H1 (cell line): ENCODE results near the gene GCSH. TPM values are rescaled to one million over a fixed set of nuclear protein-coding genes. Genes with fewer than 3 reads are reported as not detected.

Experiments used
- ASH2L ChIP-seq: fragments of 200-600, 300-600 bp; sonication (generic); IDR thresholded peaks from one replicate; pipeline ENCODE4 v1.7.1; 2017; ENCODE audit warnings: low read length
- CEBPB ChIP-seq: IDR thresholded peaks from 2 replicates; pipeline ENCODE4 v1.6.1; 2012; ENCODE audit warnings: low read depth, low read length
- CHD2 ChIP-seq: IDR thresholded peaks from 2 replicates; pipeline ENCODE4 v1.6.1; 2012; ENCODE audit warnings: low read length, improper control_type of control experiment
- EGR1 ChIP-seq: IDR thresholded peaks from 2 replicates; pipeline ENCODE4 v1.6.1; 2011; ENCODE audit warnings: low read depth, low read length, borderline replicate concordance
- GABPA ChIP-seq: IDR thresholded peaks from 2 replicates; pipeline ENCODE4 v1.6.1; 2011; ENCODE audit warnings: mild to moderate bottlenecking, low read length, moderate library complexity, borderline replicate concordance; ENCODE audit not compliant: insufficient read depth
- HDAC2 ChIP-seq, 2 experiments: fragments of 300-600 bp in 1 of 2; sonication (generic) in 1 of 2; IDR thresholded peaks; 2 replicates each; pipeline ENCODE4 v1.6.1; 2011 to 2012; ENCODE audit warnings: low read depth in 2 of 2, low read length in 2 of 2, mild to moderate bottlenecking in 2 of 2, moderate library complexity in 2 of 2, borderline replicate concordance in 1 of 2, inconsistent platforms in 1 of 2
- KDM1A ChIP-seq: fragments of 200-600, 300-600 bp; sonication (generic); IDR thresholded peaks from 2 replicates; pipeline ENCODE4 v1.7.1; 2016; ENCODE audit warnings: mild to moderate bottlenecking, low read length, borderline replicate concordance
- MAX ChIP-seq: IDR thresholded peaks from 2 replicates; pipeline ENCODE4 v1.6.1; 2012; ENCODE audit warnings: inconsistent platforms
- NANOG ChIP-seq: IDR thresholded peaks from 2 replicates; pipeline ENCODE4 v1.6.1; 2011; ENCODE audit warnings: low read length, low read depth, mild to moderate bottlenecking, inconsistent platforms; ENCODE audit not compliant: insufficient read depth, poor library complexity, severe bottlenecking
- PHF8 ChIP-seq: fragments of 200-600 bp; sonication (generic); conservative IDR thresholded peaks from 2 replicates; pipeline ENCODE4 v1.7.1; 2012; ENCODE audit warnings: low read depth, mild to moderate bottlenecking, inconsistent platforms, low read length, moderate library complexity
- POLR2A ChIP-seq, 2 experiments: IDR thresholded peaks; 1 replicate in 1 of 2; 2 replicates in 1 of 2; pipeline ENCODE4 v1.6.1; 2011; ENCODE audit warnings: low read depth in 2 of 2, low read length in 2 of 2, mild to moderate bottlenecking in 2 of 2; ENCODE audit errors: control extremely low read depth in 1 of 2
- RBBP5 ChIP-seq: IDR thresholded peaks from 2 replicates; pipeline ENCODE4 v1.7.1; 2012; ENCODE audit warnings: low read depth, mild to moderate bottlenecking, inconsistent platforms, low read length, moderate library complexity, borderline replicate concordance
- RXRA ChIP-seq: IDR thresholded peaks from 2 replicates; pipeline ENCODE4 v1.6.1; 2011; ENCODE audit warnings: low read depth, mild to moderate bottlenecking, low read length, moderate library complexity; ENCODE audit not compliant: insufficient read depth
- SAP30 ChIP-seq: fragments of 300-600 bp; sonication (generic); IDR thresholded peaks from 2 replicates; pipeline ENCODE4 v1.7.1; 2012; ENCODE audit warnings: low read length, moderate library complexity, mild to moderate bottlenecking, inconsistent platforms; ENCODE audit not compliant: insufficient read depth, insufficient replicate concordance
- SP4 ChIP-seq: IDR thresholded peaks from 2 replicates; pipeline ENCODE4 v1.6.1; 2012; ENCODE audit warnings: low read length, inconsistent platforms
- SRF ChIP-seq: IDR thresholded peaks from 2 replicates; pipeline ENCODE4 v1.6.1; 2011; ENCODE audit warnings: mild to moderate bottlenecking, low read depth, low read length, moderate library complexity
- TAF1 ChIP-seq: IDR thresholded peaks from 2 replicates; pipeline ENCODE4 v1.6.1; 2011; ENCODE audit warnings: mild to moderate bottlenecking, low read depth, low read length
- TCF12 ChIP-seq: IDR thresholded peaks from 2 replicates; pipeline ENCODE4 v1.6.1; 2011; ENCODE audit warnings: low read depth, mild to moderate bottlenecking, low read length
- TEAD4 ChIP-seq: IDR thresholded peaks from 2 replicates; pipeline ENCODE4 v1.6.1; 2012; ENCODE audit warnings: low read depth, low read length, inconsistent platforms, mixed read lengths
- YY1 ChIP-seq: IDR thresholded peaks from 2 replicates; pipeline ENCODE4 v1.6.1; 2011; ENCODE audit warnings: low read depth, mild to moderate bottlenecking, low read length
- polyA plus RNA-seq, 7 experiments: library from polyadenylated mRNA; depleted of rRNA in 3 of 7; stranded (reverse) in 5 of 7; unstranded in 2 of 7; fragments of >200 nt in 5 of 7; fragments of 200-250 nt in 2 of 7; gene quantifications; 1 replicate in 5 of 7; 2 replicates in 1 of 7; 4 replicates in 1 of 7; pipeline versions ENCODE4 v1.2.1 to v1.2.3, GENCODE V29; 2011 to 2013; ENCODE audit warnings: missing spikeins in 2 of 7, mixed read lengths in 2 of 7
- total RNA-seq: library from RNA; stranded (reverse); fragmentation: NEBNext Ultra II Directional; extraction: Animal tissue kit (Norgen Biotek cat#: 25700); gene quantifications from 2 replicates; pipeline ENCODE4 v1.2.1, GENCODE V29; 2021
- TF ChIP-seq, protein P1 (sequence below): IDR thresholded peaks from 2 replicates; pipeline ENCODE4 v1.6.1; 2011; ENCODE audit warnings: low read length, improper control_type of control experiment

GCSH gene
- total and polyA plus RNA-seq, 2 of the 8 experiments (the other 6 are each of a cell fraction or from before 2014, with no cell fraction given), result 28.2 to 108 TPM

GRCh38 chr16:81077076-81077940 lies 18.9 kb downstream of the GCSH start, which contains the start of gene C16orf46 (continued):
- TF ChIP-seq SAP30 (peak; percentile 90), YY1 (peak; percentile 64), KDM1A (no peak), TEAD4 (no peak; the same call in 1 of the 2 replicates), SP4 (no peak), CHD2 (0 out of 2 replicates have a peak, but pooled peaks have one; percentile 14), PHF8 (peak; percentile 93), ASH2L (peak; percentile 93), POLR2A (IDR thresholded peaks at IDR 0.05; ENCODE audit: control extremely low read depth in 1 of 2, low read depth in 2 of 2, low read length in 2 of 2) (peak; percentile 93 to 94), NANOG (peak; percentile 5), EGR1 (no peak), SRF (no peak), TCF12 (no peak), TAF1 (peak; percentile 89), MAX (peak; percentile 48), HDAC2 (IDR thresholded peaks at IDR 0.05; ENCODE audit: borderline replicate concordance in 1 of 2, low read depth in 2 of 2, low read length in 2 of 2) (peak in 1 of 2 experiments; percentile 90; a peak in 1 of 4 replicates), RXRA (no peak), RBBP5 (peak; percentile 70; the same call in 1 of the 2 replicates), CEBPB (no peak), GABPA (peak; percentile 91)
- TF ChIP-seq, protein P1, sequence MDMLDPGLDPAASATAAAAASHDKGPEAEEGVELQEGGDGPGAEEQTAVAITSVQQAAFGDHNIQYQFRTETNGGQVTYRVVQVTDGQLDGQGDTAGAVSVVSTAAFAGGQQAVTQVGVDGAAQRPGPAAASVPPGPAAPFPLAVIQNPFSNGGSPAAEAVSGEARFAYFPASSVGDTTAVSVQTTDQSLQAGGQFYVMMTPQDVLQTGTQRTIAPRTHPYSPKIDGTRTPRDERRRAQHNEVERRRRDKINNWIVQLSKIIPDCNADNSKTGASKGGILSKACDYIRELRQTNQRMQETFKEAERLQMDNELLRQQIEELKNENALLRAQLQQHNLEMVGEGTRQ, result no peak
- TF ChIP-seq, all 59 proteins: peak for 18
